H9 (cell line): ENCODE data around the gene RNF8. TPM values are rescaled to one million over a fixed set of nuclear protein-coding genes. Genes with fewer than 3 reads are reported as not detected.

Experiments
- DNase-seq: peaks from one replicate; pipeline ENCODE4 v3.0.0-alpha.2; 2017
- H2AFZ ChIP-seq: one replicate; pipeline ENCODE4 v1.6.1; 2013; ENCODE audit warnings: mild to moderate bottlenecking, low read length, control low read depth, moderate library complexity
- H2AK5ac ChIP-seq: 2 replicates; pipeline ENCODE4 v1.6.1; 2013; ENCODE audit warnings: low read length, control low read depth, mixed read lengths; ENCODE audit not compliant: insufficient read length
- H2BK120ac ChIP-seq: one replicate; pipeline ENCODE4 v1.6.1; 2013; ENCODE audit warnings: low read depth, mild to moderate bottlenecking, low read length, control low read depth, inconsistent platforms; ENCODE audit not compliant: poor library complexity, severe bottlenecking
- H2BK12ac ChIP-seq: 2 replicates; pipeline ENCODE4 v1.6.1; 2013; ENCODE audit warnings: low read length, control low read depth, mixed read lengths, low read depth; ENCODE audit not compliant: insufficient read length
- H2BK15ac ChIP-seq: 2 replicates; pipeline ENCODE4 v1.6.1; 2013; ENCODE audit warnings: low read depth, low read length, control low read depth
- H2BK20ac ChIP-seq: one replicate; pipeline ENCODE4 v1.6.1; 2013; ENCODE audit warnings: low read depth, mild to moderate bottlenecking, low read length, control low read depth, inconsistent platforms; ENCODE audit not compliant: poor library complexity, severe bottlenecking
- H2BK5ac ChIP-seq: 2 replicates; pipeline ENCODE4 v1.6.1; 2013; ENCODE audit warnings: low read length, control low read depth, mixed read lengths; ENCODE audit not compliant: insufficient read length
- H3K14ac ChIP-seq: 2 replicates; pipeline ENCODE4 v1.6.1; 2013; ENCODE audit warnings: low read length, control low read depth; ENCODE audit not compliant: insufficient read depth
- H3K18ac ChIP-seq: 2 replicates; pipeline ENCODE4 v1.6.1; 2013; ENCODE audit warnings: low read depth, mild to moderate bottlenecking, mixed read lengths, low read length, control low read depth; ENCODE audit not compliant: insufficient read length
- H3K23ac ChIP-seq: 2 replicates; pipeline ENCODE4 v1.6.1; 2013; ENCODE audit warnings: low read length, control low read depth, mixed read lengths, low read depth; ENCODE audit not compliant: insufficient read length
- H3K23me2 ChIP-seq: 2 replicates; pipeline ENCODE4 v1.6.1; 2013; ENCODE audit warnings: low read depth, mild to moderate bottlenecking, mixed read lengths, low read length, control low read depth; ENCODE audit not compliant: insufficient read length, poor library complexity, severe bottlenecking
- H3K27ac ChIP-seq: 2 replicates; pipeline ENCODE4 v1.5.1; 2013; ENCODE audit warnings: low read length, control low read depth, mixed read lengths, low read depth; ENCODE audit not compliant: insufficient read length
- H3K27me3 ChIP-seq: 2 replicates; pipeline ENCODE4 v1.6.1; 2013; ENCODE audit warnings: low read length, control low read depth, inconsistent platforms; ENCODE audit not compliant: insufficient read depth
- H3K4ac ChIP-seq: 2 replicates; pipeline ENCODE4 v1.6.1; 2013; ENCODE audit warnings: low read depth, mild to moderate bottlenecking, control low read depth, inconsistent platforms, low read length, moderate library complexity
- H3K4me1 ChIP-seq: 2 replicates; pipeline ENCODE4 v1.6.1; 2013; ENCODE audit warnings: low read length, control low read depth, inconsistent platforms; ENCODE audit not compliant: insufficient read depth
- H3K4me2 ChIP-seq: 2 replicates; pipeline ENCODE4 v1.6.1; 2013; ENCODE audit warnings: low read length, control low read depth, mixed read lengths; ENCODE audit not compliant: insufficient read length, insufficient read depth
- H3K56ac ChIP-seq: 2 replicates; pipeline ENCODE4 v1.6.1; 2013; ENCODE audit warnings: low read depth, mild to moderate bottlenecking, mixed read lengths, low read length, control low read depth; ENCODE audit not compliant: insufficient read length
- H3K79me1 ChIP-seq: 2 replicates; pipeline ENCODE4 v1.6.1; 2013; ENCODE audit warnings: low read depth, mild to moderate bottlenecking, moderate library complexity, low read length, control low read depth, inconsistent platforms; ENCODE audit not compliant: insufficient read depth, poor library complexity, severe bottlenecking
- H3K79me2 ChIP-seq: 2 replicates; pipeline ENCODE4 v1.6.1; 2013; ENCODE audit warnings: low read length, control low read depth, inconsistent platforms; ENCODE audit not compliant: insufficient read depth
- H3K9ac ChIP-seq: 2 replicates; pipeline ENCODE4 v1.6.1; 2013; ENCODE audit warnings: low read length, control low read depth, mixed read lengths; ENCODE audit not compliant: insufficient read length; ENCODE audit errors: extremely low read depth
- H3K9me3 ChIP-seq: one replicate; pipeline ENCODE4 v1.6.1; 2013; ENCODE audit warnings: low read depth, low read length, inconsistent platforms; ENCODE audit not compliant: control insufficient read depth
- H3T11ph ChIP-seq: one replicate; pipeline ENCODE4 v1.6.1; 2013; ENCODE audit warnings: mild to moderate bottlenecking, low read length, control low read depth, inconsistent platforms
- H4K20me1 ChIP-seq: one replicate; pipeline ENCODE4 v1.6.1; 2013; ENCODE audit not compliant: control insufficient read depth, insufficient read length, insufficient read depth
- H4K5ac ChIP-seq: 2 replicates; pipeline ENCODE4 v1.6.1; 2013; ENCODE audit warnings: low read depth, mild to moderate bottlenecking, mixed read lengths, low read length, control low read depth; ENCODE audit not compliant: insufficient read length
- H4K8ac ChIP-seq: replicated peaks from 2 replicates; pipeline ENCODE4 v1.6.1; 2013; ENCODE audit warnings: low read length, control low read depth, mixed read lengths, low read depth; ENCODE audit not compliant: insufficient read length
- H4K91ac ChIP-seq: 2 replicates; pipeline ENCODE4 v1.6.1; 2013; ENCODE audit warnings: low read depth, mild to moderate bottlenecking, moderate library complexity, mixed read lengths, low read length, control low read depth; ENCODE audit not compliant: insufficient read length
- H3K27ac Mint-ChIP-seq, 3 experiments: 2 replicates in 2 of 3; 3 replicates in 1 of 3; pipeline ENCODE4 v1.8.0; 2020 to 2021; ENCODE audit warnings: mixed read lengths in 3 of 3, mild to moderate bottlenecking in 1 of 3, moderate library complexity in 1 of 3
- H3K27me3 Mint-ChIP-seq: 2 replicates; pipeline ENCODE4 v1.8.0; 2021; ENCODE audit warnings: low read depth, mild to moderate bottlenecking, moderate library complexity, mixed read lengths
- H3K36me3 Mint-ChIP-seq, 3 experiments: 2 replicates in 2 of 3; 3 replicates in 1 of 3; pipeline ENCODE4 v1.8.0; 2020 to 2021; ENCODE audit warnings: low read depth in 3 of 3, mixed read lengths in 3 of 3; ENCODE audit not compliant: insufficient read depth in 1 of 3
- H3K4me1 Mint-ChIP-seq, 2 experiments: 2 replicates each; pipeline ENCODE4 v1.8.0; 2020; ENCODE audit warnings: mixed read lengths in 2 of 2
- H3K4me3 Mint-ChIP-seq, 2 experiments: 2 replicates in 1 of 2; 3 replicates in 1 of 2; pipeline ENCODE4 v1.8.0; 2020 to 2021; ENCODE audit warnings: mild to moderate bottlenecking in 2 of 2, mixed read lengths in 2 of 2, moderate library complexity in 1 of 2
- H3K9me3 Mint-ChIP-seq, 2 experiments: 2 replicates in 1 of 2; 3 replicates in 1 of 2; pipeline ENCODE4 v1.8.0; 2020; ENCODE audit warnings: mild to moderate bottlenecking in 2 of 2, mixed read lengths in 2 of 2, moderate library complexity in 1 of 2
- WGBS: extraction: QIAGEN DNeasy Blood & Tissue Kit; methylation state at CpG from one replicate; pipeline ENCODE4 v1.1.7; 2013; ENCODE audit warnings: missing lambda C conversion rate, low lambda C conversion rate, mixed read lengths; ENCODE audit not compliant: insufficient read length; ENCODE audit errors: extremely low coverage; 5-methylcytosine and 5-hydroxymethylcytosine counted together
- total RNA-seq: library from RNA; stranded (reverse); gene quantifications from 2 replicates; pipeline ENCODE4 v1.2.1, GENCODE V29; 2021
- TF ChIP-seq, protein P1 (sequence below): fragments of 200-600 bp; sonication (generic); conservative IDR thresholded peaks from 3 replicates; pipeline ENCODE4 v1.8.0; 2021; ENCODE audit warnings: antibody characterized with exemption, mild to moderate bottlenecking

Gene RNF8
- total RNA-seq, 1 experiment from 2014 or later: 34.7 TPM

DNA sequence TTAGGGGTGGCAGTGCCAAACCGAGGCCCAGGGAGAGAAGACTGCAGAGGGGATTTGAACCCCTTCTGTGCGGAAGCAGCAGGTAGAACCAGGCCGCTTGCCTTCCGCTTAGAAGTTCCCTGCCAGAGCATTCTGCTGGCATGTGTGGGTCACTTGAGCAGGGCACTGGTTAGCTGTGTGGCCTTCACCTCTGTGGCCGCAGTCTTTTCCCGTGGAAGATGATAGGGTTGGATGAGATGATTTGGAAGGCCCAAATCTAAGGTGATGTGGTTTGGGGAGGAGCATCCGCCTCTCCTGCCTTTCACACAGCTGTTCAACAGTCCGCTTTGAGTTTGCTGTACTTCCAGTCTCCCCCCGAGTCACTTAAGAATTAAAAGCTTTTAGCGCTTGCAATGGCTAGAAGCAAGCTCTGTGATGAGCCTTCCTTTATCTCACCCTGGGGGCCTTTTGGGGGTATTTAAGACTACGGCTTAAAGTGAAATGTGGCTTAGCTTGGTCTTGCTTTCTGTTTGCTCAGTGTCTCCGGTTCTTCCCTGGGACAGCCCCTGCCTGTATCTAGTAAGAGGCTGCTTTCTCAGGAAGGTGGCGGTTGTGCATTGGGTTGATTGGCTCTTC is 80.0 kb downstream of the RNF8 start:
- Histone ChIP-seq H4K91ac (no peak overlapping the region), H3K9ac (peak overlapping the region; percentile 67), H3K4ac (no peak overlapping the region), H2BK120ac (no peak overlapping the region), H3K79me2 (peaks cover 2% of the 10 kb centered on the region; the same call in 1 of the 2 replicates), H2BK5ac (no peak overlapping the region), H3K27me3 (no peaks in the 10 kb centered on the region), H3K56ac (no peak overlapping the region), H4K5ac (no peak overlapping the region), H4K20me1 (no peaks in the 10 kb centered on the region), H3K27ac (no peak overlapping the region), H3K18ac (no peak overlapping the region), H4K8ac (no peak overlapping the region), H2BK20ac (no peak overlapping the region), H2AFZ (no peak overlapping the region), H3K23ac (no peak overlapping the region), H2AK5ac (no peak overlapping the region), H3K9me3 (no peaks in the 10 kb centered on the region), H3K4me2 (peak overlapping the region; percentile 84), H3K14ac (no peak overlapping the region), H3T11ph (no peak overlapping the region), H2BK12ac (no peak overlapping the region), H2BK15ac (no peak overlapping the region), H3K79me1 (peaks cover 3% of the 10 kb centered on the region), H3K23me2 (peaks cover 9% of the 10 kb centered on the region), H3K4me1 (no peaks in the 10 kb centered on the region)
- no CpG with 5 or more reads among the region's 13 CpGs for WGBS
- TF ChIP-seq, protein P1, sequence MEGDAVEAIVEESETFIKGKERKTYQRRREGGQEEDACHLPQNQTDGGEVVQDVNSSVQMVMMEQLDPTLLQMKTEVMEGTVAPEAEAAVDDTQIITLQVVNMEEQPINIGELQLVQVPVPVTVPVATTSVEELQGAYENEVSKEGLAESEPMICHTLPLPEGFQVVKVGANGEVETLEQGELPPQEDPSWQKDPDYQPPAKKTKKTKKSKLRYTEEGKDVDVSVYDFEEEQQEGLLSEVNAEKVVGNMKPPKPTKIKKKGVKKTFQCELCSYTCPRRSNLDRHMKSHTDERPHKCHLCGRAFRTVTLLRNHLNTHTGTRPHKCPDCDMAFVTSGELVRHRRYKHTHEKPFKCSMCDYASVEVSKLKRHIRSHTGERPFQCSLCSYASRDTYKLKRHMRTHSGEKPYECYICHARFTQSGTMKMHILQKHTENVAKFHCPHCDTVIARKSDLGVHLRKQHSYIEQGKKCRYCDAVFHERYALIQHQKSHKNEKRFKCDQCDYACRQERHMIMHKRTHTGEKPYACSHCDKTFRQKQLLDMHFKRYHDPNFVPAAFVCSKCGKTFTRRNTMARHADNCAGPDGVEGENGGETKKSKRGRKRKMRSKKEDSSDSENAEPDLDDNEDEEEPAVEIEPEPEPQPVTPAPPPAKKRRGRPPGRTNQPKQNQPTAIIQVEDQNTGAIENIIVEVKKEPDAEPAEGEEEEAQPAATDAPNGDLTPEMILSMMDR: no peak
- no peak for DNase-seq
- Mint-ChIP-seq H3K4me1 (peaks cover 17 to 19% of the 10 kb centered on the region in 2 experiments), H3K36me3 (peaks cover 3 to 23% (median 15%) of the 10 kb centered on the region in 3 experiments; a peak in 5 of 7 replicates), H3K9me3 (no peaks in the 10 kb centered on the region; a peak in 1 of 5 replicates), H3K27me3 (no peaks in the 10 kb centered on the region), H3K27ac (peak overlapping the region; percentile 79 to 96 (median 81); a peak in 4 of 7 replicates), H3K4me3 (peak overlapping the region; percentile 94)
